ENCODE results near the gene ZFPM1.

- TF ChIP-seq TAF1 (IDR thresholded peaks at IDR 0.05; ENCODE audit: low read depth, low read length) (no peak), YY1 (IDR thresholded peaks at IDR 0.05; ENCODE audit: low read depth, low read length) (no peak), CTCF (IDR thresholded peaks at IDR 0.05; ENCODE audit: control extremely low read depth in 1 of 3, insufficient read depth in 1 of 3, low read depth in 1 of 3, low read length in 3 of 3) (no peak), HDAC6 (IDR thresholded peaks at IDR 0.05; ENCODE audit: low read depth, low read length) (no peak), EZH2 (IDR thresholded peaks at IDR 0.05; ENCODE audit: low read depth, low read length, severe bottlenecking) (no peak), EGR1 (IDR thresholded peaks at IDR 0.05; ENCODE audit: borderline replicate concordance, low read depth, low read length) (no peak), SP2 (IDR thresholded peaks at IDR 0.05; ENCODE audit: low read length) (no peak), POLR2A (IDR thresholded peaks at IDR 0.05; ENCODE audit: control extremely low read depth in 1 of 2, low read depth in 2 of 2, low read length in 2 of 2) (no peak), GABPA (IDR thresholded peaks at IDR 0.05; ENCODE audit: borderline replicate concordance, insufficient read depth, low read length) (no peak), EP300 (IDR thresholded peaks at IDR 0.05; ENCODE audit: borderline replicate concordance in 1 of 2, low read depth in 2 of 2, low read length in 2 of 2) (no peak), JUND (IDR thresholded peaks at IDR 0.05; ENCODE audit: low read length) (no peak), SP4 (IDR thresholded peaks at IDR 0.05; ENCODE audit: low read length) (no peak), POLR2AphosphoS5 (IDR thresholded peaks at IDR 0.05; ENCODE audit: low read depth, low read length) (no peak; the same call in 1 of the 2 replicates)
These were observed 78.3 kb downstream of the ZFPM1 start for GRCh38 chr16:88531346-88531745.
